Measurements from ENCODE around the gene LUZP1. TPM values are rescaled to one million over a fixed set of nuclear protein-coding genes. Genes with fewer than 3 reads are reported as not detected.

The LUZP1 gene
- total RNA-seq, 1 donor from 2014 or later = 18.0 TPM

GRCh38 chr1:23118407-23118806 lies 50.2 kb downstream of the LUZP1 start:
- no peak overlapping the region for H3K27ac ChIP-seq
- H3K27me3 ChIP-seq = no peaks in the 10 kb centered on the region
- TF ChIP-seq, protein P1, sequence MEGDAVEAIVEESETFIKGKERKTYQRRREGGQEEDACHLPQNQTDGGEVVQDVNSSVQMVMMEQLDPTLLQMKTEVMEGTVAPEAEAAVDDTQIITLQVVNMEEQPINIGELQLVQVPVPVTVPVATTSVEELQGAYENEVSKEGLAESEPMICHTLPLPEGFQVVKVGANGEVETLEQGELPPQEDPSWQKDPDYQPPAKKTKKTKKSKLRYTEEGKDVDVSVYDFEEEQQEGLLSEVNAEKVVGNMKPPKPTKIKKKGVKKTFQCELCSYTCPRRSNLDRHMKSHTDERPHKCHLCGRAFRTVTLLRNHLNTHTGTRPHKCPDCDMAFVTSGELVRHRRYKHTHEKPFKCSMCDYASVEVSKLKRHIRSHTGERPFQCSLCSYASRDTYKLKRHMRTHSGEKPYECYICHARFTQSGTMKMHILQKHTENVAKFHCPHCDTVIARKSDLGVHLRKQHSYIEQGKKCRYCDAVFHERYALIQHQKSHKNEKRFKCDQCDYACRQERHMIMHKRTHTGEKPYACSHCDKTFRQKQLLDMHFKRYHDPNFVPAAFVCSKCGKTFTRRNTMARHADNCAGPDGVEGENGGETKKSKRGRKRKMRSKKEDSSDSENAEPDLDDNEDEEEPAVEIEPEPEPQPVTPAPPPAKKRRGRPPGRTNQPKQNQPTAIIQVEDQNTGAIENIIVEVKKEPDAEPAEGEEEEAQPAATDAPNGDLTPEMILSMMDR (IDR thresholded peaks at IDR 0.05) = no peak
- peaks cover 2 to 36% of the 10 kb centered on the region in 2 donors for H3K4me1 ChIP-seq
- H3K4me3 ChIP-seq = no peak overlapping the region
- intact Hi-C loops (cut with DNase I) = no loop called here
- H3K36me3 ChIP-seq = no peaks in the 10 kb centered on the region
- no peak for DNase-seq (ENCODE audit: low spot score in 2 of 2)
- H3K9me3 ChIP-seq = no peaks in the 10 kb centered on the region

DNA sequence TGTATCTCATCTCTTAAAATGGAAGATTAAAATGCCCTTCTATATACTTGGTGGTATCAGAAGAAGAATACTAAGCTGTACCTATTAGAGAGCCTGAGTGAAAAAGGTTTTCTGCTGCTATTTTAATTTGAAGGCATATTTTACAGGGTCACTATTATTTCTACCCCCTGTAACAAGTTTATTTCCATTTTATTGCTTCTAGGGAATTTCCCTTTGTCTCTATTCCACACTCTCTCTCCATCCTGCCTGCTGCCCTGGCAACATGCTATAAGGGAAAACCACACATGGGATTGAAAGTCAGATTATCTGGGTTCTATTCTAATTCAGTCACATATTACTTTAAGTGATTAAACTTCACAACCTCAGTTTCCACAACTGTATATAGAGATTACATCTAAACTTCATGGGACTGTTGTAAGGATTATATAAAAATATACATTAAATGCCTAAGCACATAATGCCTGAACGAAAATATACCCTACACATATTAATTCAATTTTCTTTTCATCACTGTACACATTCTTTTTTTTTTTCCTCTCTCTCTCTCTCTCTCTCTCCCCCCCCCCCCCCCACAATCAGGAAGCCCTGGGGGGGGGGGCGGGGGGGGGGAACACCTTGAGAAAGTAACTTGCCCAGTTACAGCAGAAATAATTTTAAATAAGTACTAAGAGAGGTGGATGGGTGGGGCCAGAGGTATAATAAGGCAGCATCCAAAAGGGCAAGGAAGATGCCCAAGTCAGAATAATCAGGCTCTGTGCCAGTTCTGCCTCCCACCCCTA lies 51.5 kb downstream of the LUZP1 start:
- no peaks in the 10 kb centered on the region for H3K9me3 ChIP-seq
- H3K36me3 ChIP-seq = no peaks in the 10 kb centered on the region
- intact Hi-C loops (cut with DNase I) = no loop called here
- H3K27ac ChIP-seq = no peak overlapping the region
- no peak overlapping the region for H3K4me3 ChIP-seq
- H3K27me3 ChIP-seq = no peaks in the 10 kb centered on the region
- TF ChIP-seq, protein P1 (IDR thresholded peaks at IDR 0.05) = no peak
- DNase-seq (ENCODE audit: low spot score in 2 of 2) = no peak
- H3K4me1 ChIP-seq = peaks cover under 1 to 25% of the 10 kb centered on the region in 2 donors

DNA sequence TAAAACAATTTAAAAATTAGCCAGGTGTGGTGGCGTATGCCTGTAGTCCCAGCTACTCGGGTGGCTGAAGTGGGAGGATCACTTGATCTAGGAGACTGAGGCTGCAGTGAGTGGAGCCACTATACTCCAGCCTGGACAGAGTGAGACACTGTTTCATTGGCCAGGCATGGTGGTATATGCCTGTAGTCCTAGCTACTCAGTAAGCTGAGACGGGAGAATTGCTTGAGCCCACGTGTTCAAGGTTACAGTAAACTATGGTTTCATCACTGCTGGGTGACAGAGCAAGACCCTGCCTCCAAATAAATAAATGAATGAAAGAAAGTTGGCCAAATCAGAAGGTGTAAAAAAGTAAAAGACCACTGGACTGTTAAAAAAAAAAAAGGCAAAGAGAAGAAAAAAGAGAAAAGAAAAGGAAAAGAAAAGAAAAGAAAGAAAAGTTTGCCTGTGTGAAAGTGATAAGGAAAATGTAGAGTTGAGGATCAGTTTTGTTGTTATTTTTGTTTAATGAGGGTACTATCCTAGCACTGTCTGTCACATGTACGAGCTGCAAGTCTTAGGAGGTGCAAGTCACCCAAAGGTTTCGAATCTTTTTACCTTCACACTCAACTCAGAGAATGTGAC lies 52.3 kb downstream of the LUZP1 start:
- Histone ChIP-seq H3K27ac (no peak overlapping the region), H3K4me3 (no peak overlapping the region), H3K9me3 (no peaks in the 10 kb centered on the region), H3K36me3 (no peaks in the 10 kb centered on the region), H3K27me3 (no peaks in the 10 kb centered on the region), H3K4me1 (peaks cover 0 to 17% of the 10 kb centered on the region in 2 donors)
- TF ChIP-seq, protein P1 (IDR thresholded peaks at IDR 0.05) = no peak
- intact Hi-C loops (cut with DNase I) = no loop called here
- DNase-seq (ENCODE audit: low spot score in 2 of 2) = no peak

- peak overlapping the region in 1 of 2 donors; percentile 30 for H3K27ac ChIP-seq
These were observed 54.1 kb downstream of the LUZP1 start for GRCh38 chr1:23114424-23115079.

More at GRCh38 chr1:23114424-23115079, 54.1 kb downstream of the LUZP1 start:
- Histone ChIP-seq H3K4me3 (no peak overlapping the region), H3K36me3 (no peaks in the 10 kb centered on the region), H3K4me1 (peaks cover 0 to 16% of the 10 kb centered on the region in 2 donors), H3K27me3 (no peaks in the 10 kb centered on the region), H3K9me3 (no peaks in the 10 kb centered on the region)
- no peak for DNase-seq (ENCODE audit: low spot score in 2 of 2)
- intact Hi-C loops (cut with DNase I) = no loop called here
- TF ChIP-seq, protein P1 (IDR thresholded peaks at IDR 0.05) = no peak

All from ascending aorta (tissue), 2 donors.